LoVo (cell line): ENCODE measurements around the gene AHDC1.
"Not testable (repeated sequence)": the region's sequence is repeated elsewhere in the genome, so short reads cannot be mapped to it uniquely, and the experiment has no call there.

ENCODE experiments used
- DNase-seq: peaks from one replicate; pipeline ENCODE4 v3.0.0-alpha.2; 2016; ENCODE audit warnings: low spot score

AHDC1 gene

DNA sequence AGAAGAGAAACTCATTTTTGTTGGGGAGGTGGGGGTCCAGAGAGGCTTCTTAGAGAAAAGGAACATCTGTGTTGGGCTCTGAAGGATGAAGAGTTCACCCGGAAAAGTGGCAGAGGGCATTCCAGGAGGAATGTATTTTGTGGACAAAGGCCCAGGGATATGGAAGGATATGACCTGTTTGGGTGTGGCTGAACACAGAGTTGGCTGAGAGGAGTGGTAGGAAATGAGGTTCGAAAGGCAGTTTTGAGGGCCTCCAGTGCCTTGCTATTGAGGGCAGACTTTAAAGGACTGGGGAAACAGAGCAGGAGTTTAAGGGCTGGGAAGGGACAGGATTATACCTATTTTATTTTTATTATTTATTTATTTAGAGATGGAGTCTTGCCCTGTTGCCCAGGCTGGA lies 86.6 kb downstream of the AHDC1 start:
- DNase-seq = peak; percentile 23

- no peak for DNase-seq
These were observed 88.3 kb downstream of the AHDC1 start for GRCh38 chr1:27515626-27516025.

GRCh38 chr1:27513958-27514357 lies 90.0 kb downstream of the AHDC1 start:
- DNase-seq = no peak

DNA sequence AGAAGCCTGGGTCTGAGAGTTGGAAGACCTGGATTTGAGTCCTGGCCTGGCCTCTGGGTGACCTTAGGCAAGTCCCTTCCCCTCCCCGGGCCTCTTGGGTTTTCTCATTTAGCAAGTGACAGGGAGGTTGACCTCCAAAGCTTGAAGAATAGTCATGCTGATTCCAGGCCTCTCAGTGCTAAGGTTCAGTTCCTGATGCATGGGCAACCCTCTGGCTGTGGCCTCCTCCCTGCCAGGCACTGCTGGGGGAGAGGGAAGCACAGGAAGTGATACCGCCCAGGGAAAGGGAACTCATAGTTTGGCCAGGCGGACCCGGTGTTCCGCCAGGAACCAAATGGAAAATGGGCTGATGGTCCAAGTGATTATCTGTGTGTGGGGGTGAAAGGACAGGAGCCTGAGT lies 90.4 kb downstream of the AHDC1 start:
- no peak for DNase-seq

DNA sequence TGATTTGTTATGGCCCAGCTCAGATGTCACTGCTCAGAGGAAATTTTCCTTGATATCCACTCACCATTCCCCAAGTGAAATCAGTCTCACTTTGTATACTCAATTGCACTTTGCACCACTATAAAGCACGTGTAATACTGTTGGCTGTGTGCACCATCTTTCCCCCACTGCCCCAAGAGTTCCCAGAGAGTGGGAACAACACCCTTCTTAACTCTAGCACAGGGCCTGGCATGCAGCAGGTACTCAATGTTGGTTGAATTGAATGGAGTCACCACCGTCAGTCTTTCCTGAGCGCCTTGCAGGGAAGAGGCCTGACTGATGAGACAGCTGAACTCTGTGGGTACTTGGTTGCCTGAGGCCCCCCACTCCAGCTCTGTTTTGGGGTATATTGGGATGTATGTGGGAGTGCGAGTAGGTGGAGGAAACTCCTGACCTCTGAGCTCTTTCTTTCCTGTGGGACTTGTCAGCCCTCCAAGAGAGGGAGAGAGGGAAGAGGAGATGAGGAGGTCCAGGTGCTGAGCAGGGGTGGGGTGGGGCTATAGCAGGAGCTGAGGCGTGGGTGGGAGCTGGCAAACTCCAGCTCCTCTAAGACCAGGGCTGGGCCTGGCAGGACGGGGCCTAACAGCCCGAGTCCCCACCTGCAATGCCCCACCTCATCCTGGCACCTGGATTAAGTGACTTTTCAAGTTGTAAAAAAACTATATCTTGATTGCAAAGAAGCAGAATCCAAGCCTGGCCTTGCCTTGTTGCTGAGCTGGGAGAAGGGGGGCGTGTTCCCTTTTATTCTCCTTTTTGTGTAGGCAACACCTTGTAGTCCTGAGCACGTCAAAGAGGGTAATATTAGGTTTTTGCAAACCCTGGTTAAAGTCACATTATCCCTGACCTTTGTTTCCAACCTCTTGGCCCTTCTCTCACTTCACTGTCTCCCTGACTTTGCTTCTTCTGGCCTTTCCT lies 94.5 kb downstream of the AHDC1 start:
- DNase-seq = no peak

GRCh38 chr1:27507960-27508665 lies 95.8 kb downstream of the AHDC1 start:
- DNase-seq = no peak

DNA sequence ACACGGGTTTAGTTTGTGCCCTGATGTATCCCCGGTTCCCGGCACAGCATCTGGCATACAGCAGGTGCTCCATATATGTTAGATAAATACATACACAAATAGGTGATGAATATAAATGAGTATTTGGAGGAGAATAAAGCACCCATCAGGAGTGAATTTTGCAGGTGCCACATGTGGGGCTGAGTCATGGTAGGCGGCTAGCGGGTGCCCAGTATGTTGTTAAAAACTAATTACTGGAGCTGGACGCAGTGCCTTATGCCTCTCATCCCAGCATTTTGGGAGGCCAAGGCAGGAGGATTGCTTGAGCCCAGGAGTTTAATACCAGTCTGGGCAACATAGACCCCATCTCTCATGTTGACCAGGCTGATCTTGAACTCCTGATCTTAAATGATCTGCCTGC lies 97.2 kb downstream of the AHDC1 start:
- DNase-seq = no peak

DNA sequence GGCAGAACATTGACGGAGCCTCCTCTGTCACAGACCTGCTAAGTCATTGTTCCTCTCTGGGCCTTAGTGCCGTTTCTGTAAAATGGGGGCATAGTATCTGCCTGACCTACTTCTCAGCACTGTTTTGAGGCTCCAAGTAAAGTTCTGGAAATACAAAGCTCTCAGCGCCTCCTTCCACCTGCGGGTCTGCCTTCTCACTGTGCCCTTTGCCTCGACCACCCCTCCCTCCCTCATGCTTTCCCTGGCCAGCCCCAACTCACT lies 98.6 kb downstream of the AHDC1 start:
- DNase-seq = no peak

- no peak for DNase-seq
These were observed 99.1 kb downstream of the AHDC1 start for GRCh38 chr1:27504588-27505419.

- no peak for DNase-seq
These were observed 99.9 kb downstream of the AHDC1 start for GRCh38 chr1:27503844-27504587.

GRCh38 chr1:27503033-27503432 lies 100.9 kb downstream of the AHDC1 start:
- DNase-seq = no peak

DNA sequence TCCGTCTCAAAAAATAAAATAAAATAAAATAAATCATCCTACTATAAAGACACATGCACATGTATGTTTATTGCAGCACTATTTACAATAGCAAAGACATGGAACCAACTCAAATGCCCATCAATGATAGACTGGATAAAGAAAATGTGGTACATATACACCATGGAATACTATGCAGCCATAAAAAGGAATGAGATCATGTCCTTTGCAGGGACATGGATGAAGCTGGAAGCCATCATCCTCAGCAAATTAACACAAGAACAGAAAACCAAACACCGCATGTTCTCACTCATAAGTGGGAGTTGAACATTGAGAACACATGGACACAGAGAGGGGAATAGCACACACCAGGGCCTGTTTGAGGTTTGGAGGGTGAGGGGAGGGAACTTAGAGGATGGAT lies 102.8 kb downstream of the AHDC1 start:
- DNase-seq = not testable (repeated sequence)

DNA sequence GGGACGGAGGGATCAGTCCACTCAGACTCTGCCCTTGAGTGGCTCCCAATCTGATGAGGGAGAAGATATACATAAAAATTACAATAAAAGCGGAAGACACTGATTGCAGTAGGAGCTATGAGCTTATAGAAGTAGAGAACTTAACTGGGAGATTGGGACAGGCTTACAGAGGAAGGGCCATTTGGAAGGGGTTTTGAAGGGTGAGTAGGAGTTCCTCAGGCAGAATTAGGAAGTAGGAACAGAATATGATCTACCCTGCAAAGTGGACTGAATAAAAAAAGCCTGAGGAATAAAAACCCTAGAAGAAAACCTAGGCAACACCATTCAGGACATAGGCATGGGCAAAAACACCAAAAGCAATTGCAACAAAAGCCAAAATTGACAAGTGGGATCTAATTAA lies 104.8 kb downstream of the AHDC1 start:
- DNase-seq = no peak

DNA sequence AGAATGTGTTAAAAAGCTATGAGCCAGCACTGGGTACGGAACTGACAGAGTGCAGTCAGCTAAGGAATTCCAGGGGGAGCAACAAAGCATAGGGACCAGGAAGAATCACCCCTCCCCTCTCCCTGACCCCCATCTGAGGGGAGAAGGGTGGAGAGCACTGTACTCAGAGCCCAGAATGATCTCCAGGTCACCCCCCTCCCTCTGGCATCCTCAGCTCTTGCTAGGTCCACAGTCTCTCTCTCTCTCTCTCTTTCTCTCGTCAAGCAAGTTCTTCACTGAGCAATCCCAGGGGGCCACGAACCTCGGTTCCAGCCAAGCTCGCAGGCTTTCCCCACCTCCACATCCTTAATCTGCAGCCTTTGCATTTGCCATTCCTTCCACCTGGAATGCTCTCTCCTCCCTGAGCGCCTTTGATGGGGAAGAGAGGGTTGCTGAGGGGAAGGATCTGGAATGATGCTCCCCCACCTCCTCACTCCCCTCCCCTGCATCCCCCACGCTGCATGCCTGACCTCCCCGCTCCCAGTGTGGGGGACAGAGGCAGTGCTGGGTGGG lies 107.3 kb downstream of the AHDC1 start:
- DNase-seq = no peak

DNA sequence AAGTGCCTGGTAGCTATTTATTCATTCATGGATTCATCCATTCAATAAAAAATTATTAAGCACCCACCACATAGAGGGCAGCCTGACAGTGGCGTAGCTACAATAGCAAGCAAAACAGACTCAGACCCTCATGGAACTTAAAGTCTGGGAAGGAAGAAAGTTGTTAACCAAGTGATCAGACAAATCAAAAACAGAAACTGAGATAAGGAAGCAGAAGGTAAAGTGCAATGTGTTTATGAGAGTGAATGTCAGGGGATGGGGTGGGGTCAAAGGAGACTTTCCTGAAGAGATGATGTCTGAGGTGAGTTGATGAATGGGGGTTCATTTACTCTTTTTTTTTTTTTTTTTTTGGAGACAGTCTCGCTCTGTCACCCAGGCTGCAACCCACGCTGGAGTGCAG lies 111.1 kb downstream of the AHDC1 start:
- DNase-seq = no peak

DNA sequence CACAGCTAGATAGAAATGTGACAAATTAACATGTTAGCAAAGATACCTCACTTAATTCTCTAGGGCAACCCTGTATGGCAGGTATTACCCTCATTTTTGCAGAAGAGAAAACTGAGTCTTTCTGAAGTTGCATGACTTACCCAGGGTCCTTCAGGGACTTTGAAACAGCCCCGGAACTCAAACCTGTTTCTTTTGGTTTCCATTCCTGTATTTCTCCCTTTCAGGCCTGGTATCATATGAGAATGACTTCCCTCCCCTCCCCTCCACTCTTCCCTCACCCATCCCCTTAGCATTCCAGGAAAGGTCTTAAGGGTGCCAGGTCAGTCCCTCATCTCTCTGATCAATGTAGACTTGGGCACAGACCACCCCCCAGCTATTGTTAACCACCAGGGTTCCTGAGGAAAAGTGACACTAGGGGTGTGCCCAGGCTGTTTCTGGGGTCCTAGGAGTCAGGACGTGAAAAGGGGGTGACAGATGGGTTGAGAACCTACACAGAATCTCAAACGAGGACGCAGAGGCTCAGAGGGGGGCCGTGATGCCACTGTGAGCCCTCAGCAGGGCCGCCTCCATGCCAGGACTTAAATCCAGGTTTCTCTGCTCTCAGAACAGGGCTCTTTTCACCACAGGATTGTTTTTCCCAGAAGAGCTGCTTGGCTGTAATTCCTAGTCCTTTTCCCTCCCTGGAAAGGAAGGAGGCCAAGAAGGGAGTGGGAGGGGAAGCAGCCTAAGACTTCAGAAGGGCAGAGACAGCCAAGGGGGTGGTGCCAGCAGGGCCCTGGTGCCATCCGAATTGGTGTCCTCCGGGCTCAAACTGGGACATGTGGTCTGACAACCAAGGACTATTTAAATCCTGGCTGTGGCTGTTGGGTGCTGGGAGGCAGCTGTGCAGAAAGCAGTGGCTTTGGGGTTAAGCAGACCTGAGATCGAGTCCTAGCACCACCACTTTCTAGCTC lies 111.9 kb downstream of the AHDC1 start:
- no peak for DNase-seq

GRCh38 chr1:27489973-27490741 lies 113.8 kb downstream of the AHDC1 start, which contains the start of gene WASF2:
Gene WASF2 (minus strand): TSS chr1:27490167. CDS start chr1:27428890, 61,277 bp downstream.
- DNase-seq = peak; percentile 94

DNA sequence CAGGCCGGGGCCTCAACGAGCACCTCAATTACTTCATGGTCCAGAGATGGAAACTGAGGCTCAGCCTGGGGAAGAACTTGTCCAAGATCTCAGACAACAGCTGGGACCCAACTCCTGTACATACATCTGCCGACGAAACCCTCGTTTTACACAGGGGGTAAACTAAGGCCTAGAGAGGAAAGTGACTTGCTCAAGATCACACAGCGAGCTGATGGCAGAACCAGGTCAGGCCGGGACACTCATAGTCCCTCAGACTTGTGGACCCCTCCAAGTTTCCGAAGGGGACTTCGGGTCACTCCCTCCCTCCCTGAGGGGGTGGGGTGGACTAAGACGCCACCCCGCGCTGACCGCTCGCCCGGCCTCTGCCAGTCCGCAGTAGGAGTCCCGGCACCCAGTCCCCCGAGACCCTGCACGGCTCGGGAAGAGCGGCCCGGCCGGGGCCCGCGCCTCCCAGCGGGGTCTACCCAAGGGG lies 114.4 kb downstream of the AHDC1 start:
- peak; percentile 28 for DNase-seq
